ENCODE measurements around the gene CUL7. TPM values are rescaled to one million over a fixed set of nuclear protein-coding genes. Genes with fewer than 3 reads are reported as not detected.
A peak's percentile ranks its signal among the peaks of the same experiment; 100 is the strongest.
"Not testable (repeated sequence)": the region's sequence is repeated elsewhere in the genome, so short reads cannot be mapped to it uniquely, and the experiment has no call there.

The CUL7 gene
- total RNA-seq, 1 donor from 2014 or later: 11.0 TPM

GRCh38 chr6:43021270-43022047, 32.2 kb downstream of the CUL7 start, which contains the start of gene RRP36:
RRP36 (plus strand) TSS chr6:43021623; CDS start chr6:43021655, 32 bp downstream.
- intact Hi-C loops (cut with DNase I): no loop called here

DNA sequence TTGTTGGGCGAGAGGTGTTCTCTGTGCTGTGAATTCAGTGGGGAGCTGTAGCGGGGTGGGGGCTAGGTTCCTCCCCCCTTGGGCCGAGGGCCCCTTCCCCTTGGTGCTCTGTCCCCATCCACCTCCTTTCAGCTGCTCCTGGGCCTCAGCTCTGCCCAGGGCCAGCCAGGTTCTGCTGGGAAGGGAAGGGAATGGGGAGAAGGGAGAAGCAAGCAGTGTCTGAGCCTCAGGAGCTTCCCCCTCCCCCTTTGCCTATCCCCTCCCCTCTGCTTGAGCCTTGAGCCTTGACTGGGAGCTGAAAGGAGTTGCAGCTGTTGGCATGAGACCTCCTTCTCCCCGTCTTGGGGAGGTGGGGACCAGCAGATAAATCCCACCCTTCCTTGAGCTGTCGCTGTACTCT, 32.8 kb downstream of the CUL7 start:
- intact Hi-C loops (cut with DNase I): no loop called here
- no peak for DNase-seq (ENCODE audit: low spot score)

More at GRCh38 chr6:43021270-43022047, 32.2 kb downstream of the CUL7 start, which contains the start of gene RRP36:
- DNase-seq (ENCODE audit: low spot score): peak; percentile 94

GRCh38 chr6:43020052-43020705, 33.5 kb downstream of the CUL7 start:
- intact Hi-C loops (cut with DNase I): no loop called here
- DNase-seq (ENCODE audit: low spot score): no peak

DNA sequence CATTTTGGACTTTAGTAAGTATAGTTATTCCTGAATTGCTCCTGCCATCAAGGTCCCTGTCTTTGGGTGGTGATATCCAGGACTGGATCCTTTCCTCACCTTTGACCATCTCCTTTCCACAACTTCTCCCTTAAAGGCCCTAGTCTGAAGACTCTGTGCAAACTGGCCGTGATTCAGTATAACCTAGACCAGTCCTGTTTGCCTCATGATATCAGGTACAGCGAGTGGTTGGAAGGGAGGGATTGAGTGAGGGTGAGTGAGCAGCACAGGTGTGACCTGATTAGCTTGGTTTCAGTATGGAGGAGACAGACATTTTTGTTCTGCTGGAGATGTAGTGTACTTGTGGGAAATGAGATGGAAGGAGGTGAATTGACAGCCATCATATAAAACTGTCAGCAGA, 34.5 kb downstream of the CUL7 start:
- intact Hi-C loops (cut with DNase I): no loop called here
- DNase-seq (ENCODE audit: low spot score): no peak

- intact Hi-C loops (cut with DNase I): no loop called here
- peak; percentile 77 for DNase-seq (ENCODE audit: low spot score)
Observed at GRCh38 chr6:43016943-43017334, 36.7 kb downstream of the CUL7 start.

DNA sequence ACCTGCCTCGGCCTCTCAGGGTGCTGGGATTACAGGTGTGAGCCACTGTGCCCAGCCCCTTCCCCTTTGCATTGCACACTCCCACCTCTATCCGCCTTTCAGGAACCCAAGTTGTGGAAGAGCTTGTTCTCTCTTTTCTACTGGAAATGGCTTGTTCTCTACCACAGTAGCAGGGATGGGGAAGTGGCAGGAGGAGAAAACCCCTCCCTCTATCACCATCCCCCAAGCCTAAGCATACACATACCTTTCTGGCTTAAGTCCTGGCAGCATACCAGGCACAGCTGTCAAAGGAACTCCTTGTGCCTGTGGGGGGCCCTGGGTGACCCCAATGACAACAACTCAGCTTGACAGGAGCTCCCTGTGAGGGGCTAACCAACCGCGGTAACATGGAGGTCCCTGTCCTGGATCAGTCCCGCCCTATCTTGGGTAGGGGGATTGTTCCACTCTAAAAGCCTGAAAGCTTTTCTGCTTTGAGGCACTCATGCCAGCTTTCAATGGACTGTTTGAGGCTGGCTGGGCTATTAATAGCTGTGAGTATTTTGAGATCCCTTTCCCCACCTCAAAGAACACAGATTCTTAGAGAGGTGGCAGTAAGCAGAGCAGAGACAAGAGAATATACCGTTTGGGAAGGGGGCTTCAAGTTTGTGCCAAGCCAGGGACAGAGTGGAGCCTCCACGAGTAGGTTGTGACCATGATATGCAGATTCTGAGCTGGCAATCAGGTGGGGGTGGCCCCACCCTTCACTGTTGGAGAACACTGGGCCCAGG, 37.3 kb downstream of the CUL7 start:
- intact Hi-C loops (cut with DNase I): no loop called here

GRCh38 chr6:43014434-43014909, 39.2 kb downstream of the CUL7 start:
- intact Hi-C loops (cut with DNase I): loop anchor here (2.0 to 5.0 kb wide), 2 partner anchors 38 to 112 kb away; partner anchors contain the start of gene CUL7
- DNase-seq (ENCODE audit: low spot score): no peak

More for the DNA sequence above, 37.3 kb downstream of the CUL7 start:
- no peak for DNase-seq (ENCODE audit: low spot score)

- intact Hi-C loops (cut with DNase I): loop anchor here (1.0 to 5.0 kb wide), 3 partner anchors 39 to 112 kb away; partner anchors contain the start of genes CUL7, KLC4 and MRPL2
- peak; percentile 99 for DNase-seq (ENCODE audit: low spot score)
Observed at GRCh38 chr6:43013843-43014433, 39.7 kb downstream of the CUL7 start, which contains the start of the genes KLHDC3 and MEA1. KLHDC3 (plus strand) TSS chr6:43014249; CDS start chr6:43017193, 2,944 bp downstream. MEA1 (minus strand) TSS chr6:43013946; CDS start chr6:43013813, 133 bp downstream.

- intact Hi-C loops (cut with DNase I): loop anchor here (1.0 to 5.0 kb wide), 2 partner anchors 46 to 111 kb away; partner anchors contain the start of genes KLC4 and MRPL2
- no peak for DNase-seq (ENCODE audit: low spot score)
Observed at GRCh38 chr6:43013097-43013842, 40.4 kb downstream of the CUL7 start.

DNA sequence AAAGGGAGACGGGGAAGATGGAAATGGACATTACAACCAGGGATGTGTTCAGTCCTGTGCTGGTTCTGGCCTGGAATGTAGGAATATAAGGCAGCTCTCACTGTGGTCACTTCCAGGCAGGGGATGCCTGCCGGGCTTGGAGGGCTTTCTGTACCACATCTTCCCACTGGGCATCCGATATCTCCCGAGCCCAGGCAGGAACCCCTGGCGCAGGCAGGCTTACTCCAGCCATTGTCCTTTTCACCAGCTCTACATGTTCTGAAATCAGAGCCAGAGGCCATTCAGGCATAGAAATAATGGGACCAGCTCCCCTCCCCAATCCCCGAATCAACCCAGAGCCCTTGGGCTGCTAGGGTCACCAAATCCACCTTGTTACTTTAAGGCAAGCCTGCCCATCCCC, 41.3 kb downstream of the CUL7 start:
- intact Hi-C loops (cut with DNase I): loop anchor here (5.0 kb wide), 1 partner anchor 110 kb away; no protein-coding TSS in a partner anchor

DNA sequence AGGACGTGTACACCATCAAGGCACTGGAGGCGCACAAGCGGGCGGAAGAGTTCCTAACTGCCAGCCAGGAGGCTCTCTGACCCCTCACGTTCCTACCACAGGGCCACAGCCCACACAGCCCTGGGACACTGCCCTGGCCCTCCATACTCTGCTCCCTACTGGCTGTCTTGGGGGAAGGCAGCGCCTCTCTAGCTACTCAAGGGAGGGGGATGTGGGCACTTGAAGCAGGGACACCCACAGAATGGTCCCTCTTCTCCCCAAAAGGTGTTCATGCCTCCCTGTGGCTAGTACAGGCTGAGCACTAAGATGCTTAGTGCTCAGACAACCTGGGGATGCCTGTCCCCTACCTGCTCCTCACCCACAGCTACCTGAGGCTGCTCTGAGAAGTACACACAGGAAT, 42.4 kb downstream of the CUL7 start:
- DNase-seq (ENCODE audit: low spot score): no peak

More for the DNA sequence above, 41.3 kb downstream of the CUL7 start:
- DNase-seq (ENCODE audit: low spot score): no peak

DNA sequence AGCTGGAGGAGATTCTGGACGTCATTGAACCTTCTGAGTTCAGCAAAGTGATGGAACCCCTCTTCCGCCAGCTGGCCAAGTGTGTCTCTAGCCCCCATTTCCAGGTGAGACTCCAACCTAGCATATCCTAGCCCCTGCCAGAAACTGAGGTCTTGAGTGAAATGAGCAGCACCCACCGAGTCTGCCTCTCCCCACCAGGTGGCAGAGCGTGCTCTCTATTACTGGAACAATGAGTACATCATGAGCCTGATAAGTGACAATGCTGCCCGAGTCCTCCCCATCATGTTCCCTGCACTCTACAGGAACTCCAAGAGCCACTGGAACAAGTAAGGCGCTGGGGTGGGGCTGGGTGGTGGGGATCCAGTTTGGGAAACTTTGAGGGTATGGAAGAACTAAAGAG, 44.5 kb downstream of the CUL7 start:
- intact Hi-C loops (cut with DNase I): loop anchor here (1.0 kb wide), 1 partner anchor 134 kb away; no protein-coding TSS in a partner anchor
- no peak for DNase-seq (ENCODE audit: low spot score)

More for the DNA sequence above, 42.4 kb downstream of the CUL7 start:
- intact Hi-C loops (cut with DNase I): loop anchor here (5.0 kb wide), 1 partner anchor 109 kb away; no protein-coding TSS in a partner anchor

GRCh38 chr6:43007126-43007525, 46.5 kb downstream of the CUL7 start:
- DNase-seq (ENCODE audit: low spot score): no peak
- intact Hi-C loops (cut with DNase I): no loop called here

DNA sequence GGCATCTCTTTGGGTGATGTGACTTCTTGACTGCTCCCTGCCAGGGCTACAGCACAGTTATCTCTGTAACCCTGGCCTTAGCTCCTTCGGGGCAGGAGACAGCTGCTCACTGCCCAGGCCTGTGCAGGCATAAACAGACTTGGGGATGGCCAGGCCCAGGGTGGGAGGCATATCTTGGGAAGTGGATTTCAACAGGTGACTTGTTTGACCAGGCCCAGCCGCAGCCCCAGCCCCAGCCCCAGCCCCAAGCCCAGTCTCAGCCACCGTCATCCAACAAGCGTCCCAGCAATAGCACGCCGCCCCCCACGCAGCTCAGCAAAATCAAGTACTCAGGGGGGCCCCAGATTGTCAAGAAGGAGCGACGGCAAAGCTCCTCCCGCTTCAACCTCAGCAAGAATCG, 47.4 kb downstream of the CUL7 start:
- no peak for DNase-seq (ENCODE audit: low spot score)
- intact Hi-C loops (cut with DNase I): no loop called here

- intact Hi-C loops (cut with DNase I): no loop called here
- DNase-seq (ENCODE audit: low spot score): no peak
Observed at GRCh38 chr6:43005844-43006243, 47.8 kb downstream of the CUL7 start.

DNA sequence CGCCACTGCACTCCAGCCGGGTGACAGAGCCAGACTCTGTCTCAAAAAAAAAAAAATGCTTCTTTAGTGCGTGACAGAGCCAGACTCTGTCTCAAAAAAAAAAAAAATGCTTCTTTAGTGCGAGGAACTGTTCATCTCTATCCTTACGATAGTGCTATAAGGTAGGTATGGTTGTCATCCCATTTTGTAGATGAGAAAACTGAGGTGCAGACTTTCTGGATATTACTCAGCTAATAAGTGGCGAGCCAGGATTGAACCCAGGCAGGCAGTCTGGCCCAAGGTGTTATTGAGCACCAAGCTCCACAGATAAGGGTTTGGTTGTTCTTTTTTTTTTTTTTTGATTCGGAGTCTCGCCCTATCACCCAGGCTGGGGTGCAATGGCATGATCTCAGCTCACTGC, 51.8 kb downstream of the CUL7 start:
- intact Hi-C loops (cut with DNase I): no loop called here
- no peak for DNase-seq (ENCODE audit: low spot score)

- intact Hi-C loops (cut with DNase I); DNase-seq (ENCODE audit: low spot score): not testable (repeated sequence)
Observed at GRCh38 chr6:42998205-42998604, 55.4 kb downstream of the CUL7 start.

DNA sequence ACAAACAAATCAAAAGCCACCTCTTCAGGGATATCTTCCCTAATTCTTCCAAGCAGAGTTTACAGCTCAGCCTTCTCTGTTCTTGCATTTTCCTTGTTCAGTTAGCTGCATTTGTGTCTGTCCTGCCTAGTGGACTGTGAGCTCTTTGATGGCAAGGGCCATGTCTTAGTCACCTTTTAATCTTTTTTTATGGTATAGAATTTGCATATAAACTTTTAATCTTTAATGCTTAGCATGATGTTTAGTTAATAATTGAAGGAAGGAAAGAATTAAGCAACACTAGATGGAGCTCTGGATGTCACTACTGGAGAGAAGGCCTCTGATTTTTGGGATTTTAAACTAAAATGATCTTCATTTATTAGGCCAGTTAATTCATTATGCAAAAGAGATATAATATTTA, 57.1 kb downstream of the CUL7 start:
- no peak for DNase-seq (ENCODE audit: low spot score)
- intact Hi-C loops (cut with DNase I): no loop called here
